SU-DHL-6 (cell line): Measurements from ENCODE around the gene DOCK3.

Experiments
- H2AFZ ChIP-seq: fragments of 200-600 bp; sonication (generic); 2 replicates; pipeline ENCODE4 v1.6.1; 2014; ENCODE audit warnings: low read depth, mild to moderate bottlenecking, moderate library complexity, mixed read lengths, antibody characterized with exemption, low read length; ENCODE audit not compliant: severe bottlenecking
- H3F3A ChIP-seq: fragments of 200-600 bp; shearing (Covaris generic); 2 replicates; pipeline ENCODE4 v1.6.0; 2016; ENCODE audit warnings: antibody characterized with exemption, mild to moderate bottlenecking; ENCODE audit not compliant: insufficient read depth
- H3K27ac ChIP-seq: fragments of 200-600 bp; sonication (generic); 2 replicates; pipeline ENCODE4 v1.5.1; 2016; ENCODE audit warnings: low read depth, mild to moderate bottlenecking, low read length, moderate library complexity, mixed read lengths
- H3K27me3 ChIP-seq: fragments of 200-600 bp; sonication (generic), shearing (Covaris generic); 2 replicates; pipeline ENCODE4 v1.6.0; 2014; ENCODE audit warnings: mild to moderate bottlenecking, low read length
- H3K36me3 ChIP-seq: fragments of 200-600 bp; sonication (generic); 2 replicates; pipeline ENCODE4 v1.6.1; 2014; ENCODE audit warnings: mild to moderate bottlenecking, low read length, mixed read lengths
- H3K4me2 ChIP-seq: fragments of 300-600, 200-600 bp; shearing (Covaris generic), sonication (generic); 2 replicates; pipeline ENCODE4 v1.6.0; 2014; ENCODE audit warnings: low read length, low read depth, mild to moderate bottlenecking; ENCODE audit not compliant: poor library complexity, severe bottlenecking
- H3K4me3 ChIP-seq: fragments of 200-600 bp; sonication (generic); 2 replicates; pipeline ENCODE4 v1.5.1; 2014; ENCODE audit warnings: antibody characterized with exemption, low read length, mild to moderate bottlenecking, mixed read lengths; ENCODE audit not compliant: insufficient read depth, poor library complexity, severe bottlenecking
- H3K79me2 ChIP-seq: fragments of 200-600 bp; sonication (generic); 2 replicates; pipeline ENCODE4 v1.6.1; 2014; ENCODE audit warnings: mild to moderate bottlenecking, low read length, moderate library complexity; ENCODE audit not compliant: insufficient read depth
- H3K9ac ChIP-seq: fragments of 200-600 bp; sonication (generic); 2 replicates; pipeline ENCODE4 v1.7.0; 2014; ENCODE audit warnings: mild to moderate bottlenecking, low read length
- H3K9me2 ChIP-seq: fragments of 200-600 bp; sonication (generic); replicated peaks from 2 replicates; pipeline ENCODE4 v1.6.1; 2014; ENCODE audit warnings: low read length; ENCODE audit not compliant: insufficient read depth
- H3K9me3 ChIP-seq: fragments of 200-600 bp; sonication (generic); 2 replicates; pipeline ENCODE4 v1.6.1; 2014; ENCODE audit warnings: low read length, mixed read lengths; ENCODE audit not compliant: insufficient read depth
- H4K20me1 ChIP-seq: fragments of 200-600 bp; sonication (generic); 2 replicates; pipeline ENCODE4 v1.6.1; 2014; ENCODE audit warnings: low read depth, mild to moderate bottlenecking, antibody characterized with exemption, low read length, moderate library complexity, mixed read lengths
- EZH2phosphoT487 ChIP-seq: fragments of 200-600 bp; sonication (generic), shearing (Covaris generic); conservative IDR thresholded peaks from 2 replicates; pipeline ENCODE4 v1.6.1; 2018; ENCODE audit warnings: mild to moderate bottlenecking, antibody characterized with exemption, low read length, moderate library complexity, mixed read lengths
- TF ChIP-seq, protein P1 (sequence below): fragments of 200-600 bp; sonication (generic); IDR thresholded peaks from one replicate; pipeline ENCODE4 v1.5.1; 2017; ENCODE audit warnings: antibody characterized with exemption, mild to moderate bottlenecking, low read length, moderate library complexity; ENCODE audit not compliant: insufficient read depth, poor library complexity, severe bottlenecking

The DOCK3 gene

DNA sequence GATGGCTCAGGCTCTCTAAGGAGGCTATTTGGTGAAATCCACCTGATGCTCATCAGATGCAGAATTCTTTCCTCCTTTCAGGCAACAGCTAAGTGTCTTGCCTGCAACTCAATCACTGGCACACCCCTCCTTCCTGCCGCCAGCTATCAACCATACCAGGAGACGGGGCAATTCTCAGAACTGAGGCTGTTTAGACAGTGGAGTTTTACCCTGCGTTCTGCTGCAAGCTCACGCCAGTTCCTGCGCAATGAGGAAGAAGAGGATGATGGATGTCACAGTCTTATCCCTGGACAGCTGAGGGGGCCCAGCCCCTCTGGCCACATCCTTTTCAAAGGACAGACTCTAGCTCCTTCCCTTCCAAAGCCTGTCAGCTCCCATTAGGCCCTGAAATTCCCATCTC, 703.3 kb downstream of the DOCK3 start:
- Histone ChIP-seq H3K27me3 (no peaks in the 10 kb centered on the region), H3K9me2 (no peaks in the 10 kb centered on the region), H3K4me2 (no peak overlapping the region), H3K36me3 (no peaks in the 10 kb centered on the region), H3K9ac (no peak overlapping the region), H2AFZ (no peak overlapping the region), H3K4me3 (no peak overlapping the region), H3F3A (no peaks in the 10 kb centered on the region), H3K27ac (no peak overlapping the region), H3K79me2 (no peaks in the 10 kb centered on the region), H3K9me3 (no peaks in the 10 kb centered on the region), H4K20me1 (no peaks in the 10 kb centered on the region)
- no peak for TF ChIP-seq EZH2phosphoT487
- TF ChIP-seq, protein P1, sequence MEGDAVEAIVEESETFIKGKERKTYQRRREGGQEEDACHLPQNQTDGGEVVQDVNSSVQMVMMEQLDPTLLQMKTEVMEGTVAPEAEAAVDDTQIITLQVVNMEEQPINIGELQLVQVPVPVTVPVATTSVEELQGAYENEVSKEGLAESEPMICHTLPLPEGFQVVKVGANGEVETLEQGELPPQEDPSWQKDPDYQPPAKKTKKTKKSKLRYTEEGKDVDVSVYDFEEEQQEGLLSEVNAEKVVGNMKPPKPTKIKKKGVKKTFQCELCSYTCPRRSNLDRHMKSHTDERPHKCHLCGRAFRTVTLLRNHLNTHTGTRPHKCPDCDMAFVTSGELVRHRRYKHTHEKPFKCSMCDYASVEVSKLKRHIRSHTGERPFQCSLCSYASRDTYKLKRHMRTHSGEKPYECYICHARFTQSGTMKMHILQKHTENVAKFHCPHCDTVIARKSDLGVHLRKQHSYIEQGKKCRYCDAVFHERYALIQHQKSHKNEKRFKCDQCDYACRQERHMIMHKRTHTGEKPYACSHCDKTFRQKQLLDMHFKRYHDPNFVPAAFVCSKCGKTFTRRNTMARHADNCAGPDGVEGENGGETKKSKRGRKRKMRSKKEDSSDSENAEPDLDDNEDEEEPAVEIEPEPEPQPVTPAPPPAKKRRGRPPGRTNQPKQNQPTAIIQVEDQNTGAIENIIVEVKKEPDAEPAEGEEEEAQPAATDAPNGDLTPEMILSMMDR, result no peak

DNA sequence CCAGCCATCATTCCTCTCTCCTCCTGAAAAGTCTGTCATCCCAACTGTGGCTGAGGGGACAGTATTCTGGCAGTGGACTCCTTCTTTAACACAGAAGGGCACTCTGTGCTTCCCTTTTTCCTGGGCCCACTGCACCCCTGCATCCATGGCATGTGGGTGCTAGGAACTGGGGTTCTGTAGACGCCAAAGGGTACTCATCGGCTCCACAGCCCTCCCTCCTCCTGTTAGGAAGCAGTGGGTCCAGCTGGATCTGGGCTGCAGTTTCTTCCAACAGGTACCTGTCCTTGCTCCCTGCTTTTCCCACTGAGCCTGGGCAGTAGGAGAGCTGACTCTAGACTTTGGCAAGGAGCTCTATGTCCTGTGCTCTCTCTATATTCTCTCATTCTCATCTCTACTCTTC, 704.0 kb downstream of the DOCK3 start:
- no peaks in the 10 kb centered on the region for H3K79me2 ChIP-seq
- no peak overlapping the region for H3K4me2 ChIP-seq
- H3K9ac ChIP-seq, result no peak overlapping the region
- H3K9me3 ChIP-seq, result no peaks in the 10 kb centered on the region
- H3F3A ChIP-seq, result no peaks in the 10 kb centered on the region; the same call in 1 of the 2 replicates
- H2AFZ ChIP-seq, result no peak overlapping the region
- H3K36me3 ChIP-seq, result no peaks in the 10 kb centered on the region
- no peaks in the 10 kb centered on the region for H3K9me2 ChIP-seq
- no peak overlapping the region for H3K4me3 ChIP-seq
- H3K27me3 ChIP-seq, result no peaks in the 10 kb centered on the region
- no peak overlapping the region for H3K27ac ChIP-seq
- H4K20me1 ChIP-seq, result no peaks in the 10 kb centered on the region
- TF ChIP-seq, protein P1, result no peak
- no peak for TF ChIP-seq EZH2phosphoT487

DNA sequence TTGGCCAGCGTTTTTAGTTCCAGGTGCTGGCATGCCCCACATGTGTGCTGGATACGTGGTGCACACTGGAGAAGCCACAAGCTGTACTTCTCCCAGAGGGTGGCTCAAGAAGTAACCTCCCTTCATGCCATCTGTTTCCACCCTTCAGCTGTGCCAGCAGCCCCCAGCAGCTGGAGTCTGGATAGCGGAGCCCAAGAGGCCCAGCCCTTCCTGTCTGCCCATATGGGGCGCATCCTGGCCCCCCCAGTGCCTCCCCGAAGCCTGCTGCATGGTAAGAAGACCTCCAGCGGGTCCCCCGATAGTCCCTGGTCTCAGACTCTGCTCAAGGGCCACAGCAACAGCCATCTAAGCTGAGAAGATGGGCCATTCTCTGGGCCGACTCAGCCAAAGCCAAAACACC, 704.6 kb downstream of the DOCK3 start:
- H3K36me3 ChIP-seq, result no peaks in the 10 kb centered on the region
- no peaks in the 10 kb centered on the region for H3K9me3 ChIP-seq
- H3K27ac ChIP-seq, result no peak overlapping the region
- H3K9me2 ChIP-seq, result no peaks in the 10 kb centered on the region
- H3K27me3 ChIP-seq, result no peaks in the 10 kb centered on the region
- no peak overlapping the region for H3K4me2 ChIP-seq
- H3K4me3 ChIP-seq, result no peak overlapping the region
- H3K9ac ChIP-seq, result no peak overlapping the region
- no peaks in the 10 kb centered on the region for H3K79me2 ChIP-seq
- no peaks in the 10 kb centered on the region for H4K20me1 ChIP-seq
- no peaks in the 10 kb centered on the region; the same call in 1 of the 2 replicates for H3F3A ChIP-seq
- no peak overlapping the region for H2AFZ ChIP-seq
- TF ChIP-seq, protein P1, result no peak
- no peak for TF ChIP-seq EZH2phosphoT487
